IMR-90 (cell line): Measurements from ENCODE around the gene LINC01488. TPM values are rescaled to one million over a fixed set of nuclear protein-coding genes. Genes with fewer than 3 reads are reported as not detected.

ENCODE experiments used
- ATAC-seq: fragments of 200-7000 bp; cut with Tn5 transposase; 2 replicates; pipeline ENCODE4 v1.9.1; 2020; ENCODE audit warnings: low read depth, mild to moderate bottlenecking, moderate library complexity
- BruUV-seq: library from RNA; stranded (reverse); fragments of 400-500 nt; replicated peaks from 2 replicates; lab custom pipeline; 2021; lab: Mats Ljungman, UMichigan
- CTCF ChIA-PET: fragments of 300-600 bp; formaldehyde crosslinking; extraction: SDS; loops from one replicate; lab custom pipeline; 2021; ENCODE audit warnings: antibody characterized with exemption; lab: Yijun Ruan, JAX
- POLR2A ChIA-PET: fragments of 300-600 bp; sonication (Branson Sonifier 250); formaldehyde crosslinking; loops from one replicate; lab custom pipeline; 2022; ENCODE audit warnings: antibody characterized with exemption; ENCODE audit not compliant: unreplicated experiment; lab: Charles Lee
- DNase-seq: peaks from one replicate; pipeline ENCODE4 v3.0.0; 2013
- H2AFZ ChIP-seq: replicated peaks from 2 replicates; pipeline ENCODE3; 2013; ENCODE audit warnings: low read length, mild to moderate bottlenecking; ENCODE audit not compliant: poor library complexity
- H2AK5ac ChIP-seq: 2 replicates; pipeline ENCODE4 v1.6.1; 2013; ENCODE audit warnings: low read depth, low read length, inconsistent platforms
- H2AK9ac ChIP-seq: replicated peaks from 2 replicates; pipeline ENCODE3; 2013; ENCODE audit warnings: mild to moderate bottlenecking, low read depth, low read length, moderate library complexity; ENCODE audit not compliant: poor library complexity
- H2BK120ac ChIP-seq: 2 replicates; pipeline ENCODE4 v1.6.1; 2013; ENCODE audit warnings: low read depth, low read length, inconsistent platforms
- H2BK15ac ChIP-seq: 3 replicates; pipeline ENCODE4 v1.6.1; 2013; ENCODE audit warnings: low read depth, low read length, inconsistent platforms
- H2BK20ac ChIP-seq: 2 replicates; pipeline ENCODE4 v1.6.1; 2013; ENCODE audit warnings: low read depth, mild to moderate bottlenecking, inconsistent platforms, low read length, moderate library complexity
- H2BK5ac ChIP-seq: 2 replicates; pipeline ENCODE4 v1.6.1; 2013; ENCODE audit warnings: mild to moderate bottlenecking, low read depth, low read length, inconsistent platforms; ENCODE audit not compliant: poor library complexity, severe bottlenecking
- H3K14ac ChIP-seq: replicated peaks from 2 replicates; pipeline ENCODE4 v1.6.1; 2013; ENCODE audit warnings: low read depth, low read length, inconsistent platforms
- H3K18ac ChIP-seq: 2 replicates; pipeline ENCODE4 v1.6.1; 2013; ENCODE audit warnings: low read depth, low read length, control low read depth
- H3K23ac ChIP-seq: 2 replicates; pipeline ENCODE4 v1.6.1; 2013; ENCODE audit warnings: low read depth, low read length, inconsistent platforms
- H3K27ac ChIP-seq: 2 replicates; pipeline ENCODE4 v1.5.1; 2013; ENCODE audit warnings: mild to moderate bottlenecking, control low read depth, low read length; ENCODE audit not compliant: insufficient read depth
- H3K27me3 ChIP-seq: 2 replicates; pipeline ENCODE4 v1.6.1; 2013; ENCODE audit warnings: low read length; ENCODE audit not compliant: control insufficient read depth, insufficient read depth
- H3K36me3 ChIP-seq: 2 replicates; pipeline ENCODE4 v1.6.1; 2013; ENCODE audit warnings: low read length, mixed read lengths; ENCODE audit not compliant: control insufficient read depth, insufficient read depth
- H3K4ac ChIP-seq: 2 replicates; pipeline ENCODE4 v1.6.1; 2013; ENCODE audit warnings: low read depth, low read length, inconsistent platforms
- H3K4me1 ChIP-seq: 2 replicates; pipeline ENCODE4 v1.6.1; 2013; ENCODE audit warnings: low read length, mixed read lengths; ENCODE audit not compliant: control insufficient read depth, insufficient read depth
- H3K4me2 ChIP-seq: 2 replicates; pipeline ENCODE4 v1.6.1; 2013; ENCODE audit warnings: low read depth, mild to moderate bottlenecking, control low read depth, low read length, moderate library complexity
- H3K4me3 ChIP-seq: 2 replicates; pipeline ENCODE4 v1.5.1; 2013; ENCODE audit warnings: low read depth, mild to moderate bottlenecking, control low read depth, low read length, moderate library complexity; ENCODE audit not compliant: insufficient read depth
- H3K56ac ChIP-seq: 2 replicates; pipeline ENCODE4 v1.6.1; 2013; ENCODE audit warnings: low read length, inconsistent platforms; ENCODE audit not compliant: insufficient read depth; ENCODE audit errors: extremely low read depth
- H3K79me1 ChIP-seq, 2 experiments: 2 replicates each; pipeline ENCODE4 v1.6.1; 2013; ENCODE audit warnings: low read length in 2 of 2, inconsistent platforms in 1 of 2, low read depth in 1 of 2
- H3K9ac ChIP-seq: 2 replicates; pipeline ENCODE4 v1.6.1; 2013; ENCODE audit warnings: low read depth, low read length, control low read depth
- H3K9me1 ChIP-seq: 2 replicates; pipeline ENCODE4 v1.6.1; 2013; ENCODE audit warnings: low read length, inconsistent platforms; ENCODE audit not compliant: insufficient read depth
- H3K9me3 ChIP-seq: 2 replicates; pipeline ENCODE4 v1.6.1; 2013; ENCODE audit warnings: low read length; ENCODE audit not compliant: control insufficient read depth, insufficient read depth
- H4K20me1 ChIP-seq: 2 replicates; pipeline ENCODE4 v1.6.1; 2013; ENCODE audit warnings: low read length, inconsistent platforms; ENCODE audit not compliant: insufficient read depth
- H4K5ac ChIP-seq: 2 replicates; pipeline ENCODE4 v1.6.1; 2013; ENCODE audit warnings: mild to moderate bottlenecking, low read depth, low read length, control low read depth
- H4K8ac ChIP-seq, 2 experiments: 2 replicates each; pipeline ENCODE4 v1.6.1; 2013; ENCODE audit warnings: low read depth in 2 of 2, low read length in 2 of 2, control low read depth in 1 of 2, inconsistent platforms in 1 of 2
- H4K91ac ChIP-seq: 2 replicates; pipeline ENCODE4 v1.6.1; 2013; ENCODE audit warnings: low read depth, low read length, inconsistent platforms; ENCODE audit not compliant: insufficient read depth
- BHLHE40 ChIP-seq: fragments of 150-350 bp; IDR thresholded peaks from 2 replicates; pipeline ENCODE4 v1.6.1; 2016; ENCODE audit warnings: mild to moderate bottlenecking, low read depth, low read length
- CEBPB ChIP-seq: IDR thresholded peaks from 2 replicates; pipeline ENCODE4 v1.6.1; 2012; ENCODE audit warnings: low read depth, low read length, improper control_type of control experiment
- CHD1 ChIP-seq: IDR thresholded peaks from 2 replicates; pipeline ENCODE4 v1.6.1; 2012; ENCODE audit warnings: low read depth, low read length, improper control_type of control experiment
- CTCF ChIP-seq: conservative IDR thresholded peaks from 2 replicates; pipeline ENCODE4 v1.5.1; 2012; ENCODE audit warnings: mild to moderate bottlenecking, low read depth, low read length, improper control_type of control experiment
- ELK1 ChIP-seq: fragments of 150-350 bp; IDR thresholded peaks from 2 replicates; pipeline ENCODE4 v1.6.1; 2016; ENCODE audit warnings: low read depth, mild to moderate bottlenecking, low read length, moderate library complexity, borderline replicate concordance
- FOS ChIP-seq: fragments of 150-350 bp; IDR thresholded peaks from 2 replicates; pipeline ENCODE4 v1.6.1; 2016; ENCODE audit warnings: low read depth, low read length
- MAFK ChIP-seq: IDR thresholded peaks from 2 replicates; pipeline ENCODE4 v1.6.1; 2012; ENCODE audit warnings: low read depth, low read length, improper control_type of control experiment
- MAZ ChIP-seq: IDR thresholded peaks from 2 replicates; pipeline ENCODE4 v1.6.1; 2012; ENCODE audit warnings: low read depth, mild to moderate bottlenecking, low read length, improper control_type of control experiment, moderate library complexity, borderline replicate concordance
- MXI1 ChIP-seq: IDR thresholded peaks from 2 replicates; pipeline ENCODE4 v1.6.1; 2012; ENCODE audit warnings: low read depth, mild to moderate bottlenecking, low read length, moderate library complexity, borderline replicate concordance
- NFE2L2 ChIP-seq: fragments of 150-350 bp; IDR thresholded peaks from 2 replicates; pipeline ENCODE4 v1.6.1; 2016; ENCODE audit warnings: low read depth, mild to moderate bottlenecking, low read length
- POLR2A ChIP-seq: IDR thresholded peaks from 2 replicates; pipeline ENCODE4 v1.6.1; 2012; ENCODE audit warnings: mild to moderate bottlenecking, low read depth, low read length
- RAD21 ChIP-seq: IDR thresholded peaks from 2 replicates; pipeline ENCODE4 v1.6.1; 2012; ENCODE audit warnings: low read length, improper control_type of control experiment
- RCOR1 ChIP-seq: IDR thresholded peaks from 2 replicates; pipeline ENCODE4 v1.6.1; 2012; ENCODE audit warnings: mild to moderate bottlenecking, low read length, improper control_type of control experiment; ENCODE audit not compliant: insufficient replicate concordance
- RFX5 ChIP-seq: IDR thresholded peaks from 2 replicates; pipeline ENCODE4 v1.8.0; 2012; ENCODE audit warnings: low read depth, mild to moderate bottlenecking, low read length, moderate library complexity
- SMC3 ChIP-seq: fragments of 150-350 bp; IDR thresholded peaks from 2 replicates; pipeline ENCODE4 v1.6.1; 2016; ENCODE audit warnings: low read depth, mild to moderate bottlenecking, antibody characterized with exemption, low read length, moderate library complexity
- WGBS, 2 experiments: methylation state at CpG; one replicate each; pipeline versions ENCODE4 v1.1.5 to v1.1.7; 2013; ENCODE audit warnings: missing lambda C conversion rate in 2 of 2; ENCODE audit not compliant: insufficient read length in 1 of 2; ENCODE audit errors: extremely low coverage in 2 of 2; 5-methylcytosine and 5-hydroxymethylcytosine counted together
- dilution Hi-C: fragments of 300-500 bp; cut with HindIII; formaldehyde crosslinking; loops from one replicate; pipeline ENCODE4 v1.14.3; 2018; ENCODE audit warnings: low sequenced_read_pairs; ENCODE audit not compliant: unreplicated experiment
- in situ Hi-C: fragments of 300-500 bp; cut with MboI; formaldehyde crosslinking; loops from 3 replicates; pipeline ENCODE4 v1.14.3; 2019; ENCODE audit warnings: low sequenced_read_pairs, inconsistent platforms, mixed read lengths
- intact Hi-C: fragments of 100-400 bp; cut with micrococcal nuclease; formaldehyde crosslinking; loops from 2 replicates; pipeline ENCODE4 v1.10.0; 2022
- polyA plus RNA-seq, 3 experiments: library from polyadenylated mRNA; depleted of rRNA; stranded (reverse); fragments of >200 nt; gene quantifications; 2 replicates each; pipeline ENCODE4 v1.2.3, GENCODE V29; 2012; ENCODE audit warnings: low replicate concordance in 1 of 3
- total RNA-seq: library from RNA; depleted of rRNA; stranded (reverse); fragments of >200 nt; gene quantifications from 2 replicates; pipeline ENCODE4 v1.2.3, GENCODE V29; 2012
- TF ChIP-seq, protein P1 (sequence below): fragments of 150-350 bp; IDR thresholded peaks from 2 replicates; pipeline ENCODE4 v1.6.1; 2017; ENCODE audit warnings: mild to moderate bottlenecking, antibody characterized with exemption, low read length, low read depth

Gene LINC01488
- total and polyA plus RNA-seq, 2 of the 4 experiments (the other 2 are of a cell fraction): not detected

- Histone ChIP-seq H3K79me1 (no peaks in the 10 kb centered on the region), H3K9me1 (no peaks in the 10 kb centered on the region), H4K8ac (no peak overlapping the region), H3K27ac (no peak overlapping the region), H4K20me1 (no peaks in the 10 kb centered on the region), H2AFZ (no peak overlapping the region), H3K18ac (no peak overlapping the region), H3K9me3 (peaks cover 11% of the 10 kb centered on the region), H2BK15ac (no peak overlapping the region), H4K91ac (no peak overlapping the region), H3K14ac (no peak overlapping the region), H3K4me1 (no peaks in the 10 kb centered on the region), H4K5ac (no peak overlapping the region), H3K56ac (no peak overlapping the region), H3K4me2 (no peak overlapping the region), H2AK5ac (no peak overlapping the region), H3K9ac (no peak overlapping the region), H2AK9ac (no peak overlapping the region), H2BK5ac (no peak overlapping the region), H3K4me3 (no peak overlapping the region), H2BK20ac (no peak overlapping the region), H3K36me3 (no peaks in the 10 kb centered on the region), H2BK120ac (no peak overlapping the region), H3K27me3 (0 out of 2 replicates have a peak, but pooled peaks cover 1% of the 10 kb centered on the region), H3K4ac (no peak overlapping the region), H3K23ac (no peak overlapping the region)
- BruUV-seq: no TSS peak
- no peak for DNase-seq
- intact Hi-C loops (no loop called here), in situ Hi-C loops (no loop called here), dilution Hi-C loops (no loop called here)
- no CpG with 5 or more reads among the region's 5 CpGs for WGBS, 2 experiments
- POLR2A ChIA-PET: no interaction called here
- ATAC-seq: no peak
- TF ChIP-seq SMC3 (no peak), CHD1 (no peak), FOS (no peak), RAD21 (no peak), ELK1 (no peak), CEBPB (no peak), CTCF (no peak), MXI1 (no peak), NFE2L2 (no peak), RFX5 (no peak), RCOR1 (no peak), MAZ (no peak), MAFK (no peak), BHLHE40 (no peak), POLR2A (no peak)
- TF ChIP-seq, protein P1, sequence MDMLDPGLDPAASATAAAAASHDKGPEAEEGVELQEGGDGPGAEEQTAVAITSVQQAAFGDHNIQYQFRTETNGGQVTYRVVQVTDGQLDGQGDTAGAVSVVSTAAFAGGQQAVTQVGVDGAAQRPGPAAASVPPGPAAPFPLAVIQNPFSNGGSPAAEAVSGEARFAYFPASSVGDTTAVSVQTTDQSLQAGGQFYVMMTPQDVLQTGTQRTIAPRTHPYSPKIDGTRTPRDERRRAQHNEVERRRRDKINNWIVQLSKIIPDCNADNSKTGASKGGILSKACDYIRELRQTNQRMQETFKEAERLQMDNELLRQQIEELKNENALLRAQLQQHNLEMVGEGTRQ: no peak
- CTCF ChIA-PET: no interaction called here
These were observed 8.1 kb upstream of the LINC01488 start for GRCh38 chr11:69473276-69473845.
